GM12865 (cell line): Measurements from ENCODE around the gene HOXB9.

ENCODE experiments used
- DNase-seq: peaks from one replicate; pipeline ENCODE4 v3.0.0; 2010; ENCODE audit warnings: low read depth
- H3K4me3 ChIP-seq: 2 replicates; pipeline ENCODE4 v1.5.1; 2011; ENCODE audit warnings: mild to moderate bottlenecking, low read depth, low read length, control low read depth
- TF ChIP-seq, protein P1 (sequence below): IDR thresholded peaks from 2 replicates; pipeline ENCODE4 v1.5.1; 2011; ENCODE audit warnings: low read length, control low read depth, low read depth, inconsistent platforms; ENCODE audit not compliant: insufficient read depth; ENCODE audit errors: missing control alignments

The HOXB9 gene

DNA sequence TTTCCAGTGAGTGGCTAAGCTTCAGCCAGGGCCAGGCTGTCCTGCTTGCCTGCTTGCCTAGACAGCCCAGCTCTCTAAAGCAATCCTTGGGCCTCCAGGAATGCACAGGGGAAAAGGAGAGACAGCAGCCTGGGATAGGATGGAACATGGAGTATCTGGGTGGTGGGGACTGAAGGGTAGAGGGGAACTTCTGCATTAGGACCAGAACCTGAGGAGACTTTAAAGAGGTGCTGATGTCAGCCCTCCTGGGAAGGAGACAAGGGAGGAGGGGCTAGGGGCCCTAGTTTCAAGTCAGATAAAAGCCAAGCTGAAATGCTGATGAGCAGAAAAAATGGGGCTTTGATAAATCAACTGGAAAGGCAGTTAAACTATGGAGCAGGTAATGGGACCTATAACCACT lies 17.1 kb downstream of the HOXB9 start:
- TF ChIP-seq, protein P1, sequence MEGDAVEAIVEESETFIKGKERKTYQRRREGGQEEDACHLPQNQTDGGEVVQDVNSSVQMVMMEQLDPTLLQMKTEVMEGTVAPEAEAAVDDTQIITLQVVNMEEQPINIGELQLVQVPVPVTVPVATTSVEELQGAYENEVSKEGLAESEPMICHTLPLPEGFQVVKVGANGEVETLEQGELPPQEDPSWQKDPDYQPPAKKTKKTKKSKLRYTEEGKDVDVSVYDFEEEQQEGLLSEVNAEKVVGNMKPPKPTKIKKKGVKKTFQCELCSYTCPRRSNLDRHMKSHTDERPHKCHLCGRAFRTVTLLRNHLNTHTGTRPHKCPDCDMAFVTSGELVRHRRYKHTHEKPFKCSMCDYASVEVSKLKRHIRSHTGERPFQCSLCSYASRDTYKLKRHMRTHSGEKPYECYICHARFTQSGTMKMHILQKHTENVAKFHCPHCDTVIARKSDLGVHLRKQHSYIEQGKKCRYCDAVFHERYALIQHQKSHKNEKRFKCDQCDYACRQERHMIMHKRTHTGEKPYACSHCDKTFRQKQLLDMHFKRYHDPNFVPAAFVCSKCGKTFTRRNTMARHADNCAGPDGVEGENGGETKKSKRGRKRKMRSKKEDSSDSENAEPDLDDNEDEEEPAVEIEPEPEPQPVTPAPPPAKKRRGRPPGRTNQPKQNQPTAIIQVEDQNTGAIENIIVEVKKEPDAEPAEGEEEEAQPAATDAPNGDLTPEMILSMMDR, result no peak
- no peak overlapping the region for H3K4me3 ChIP-seq
- DNase-seq, result no peak

DNA sequence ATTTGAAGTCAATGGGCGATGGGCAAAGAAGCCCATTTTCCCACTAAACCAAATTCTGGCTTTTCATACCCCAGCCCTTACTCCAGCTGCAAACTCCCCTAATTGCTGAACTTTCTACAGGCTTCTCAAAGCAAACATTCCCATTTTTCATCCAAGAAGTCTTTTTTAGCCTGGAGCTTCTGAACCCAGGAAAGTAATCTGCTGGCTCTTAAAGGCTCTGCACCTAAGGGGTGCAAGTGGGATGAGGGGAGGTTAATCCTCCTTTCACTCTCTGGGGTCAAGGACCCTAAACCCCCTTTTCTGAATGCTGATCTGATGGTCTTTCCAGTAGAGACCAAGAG lies 17.7 kb downstream of the HOXB9 start:
- no peak overlapping the region for H3K4me3 ChIP-seq
- TF ChIP-seq, protein P1, result no peak
- DNase-seq, result no peak

DNA sequence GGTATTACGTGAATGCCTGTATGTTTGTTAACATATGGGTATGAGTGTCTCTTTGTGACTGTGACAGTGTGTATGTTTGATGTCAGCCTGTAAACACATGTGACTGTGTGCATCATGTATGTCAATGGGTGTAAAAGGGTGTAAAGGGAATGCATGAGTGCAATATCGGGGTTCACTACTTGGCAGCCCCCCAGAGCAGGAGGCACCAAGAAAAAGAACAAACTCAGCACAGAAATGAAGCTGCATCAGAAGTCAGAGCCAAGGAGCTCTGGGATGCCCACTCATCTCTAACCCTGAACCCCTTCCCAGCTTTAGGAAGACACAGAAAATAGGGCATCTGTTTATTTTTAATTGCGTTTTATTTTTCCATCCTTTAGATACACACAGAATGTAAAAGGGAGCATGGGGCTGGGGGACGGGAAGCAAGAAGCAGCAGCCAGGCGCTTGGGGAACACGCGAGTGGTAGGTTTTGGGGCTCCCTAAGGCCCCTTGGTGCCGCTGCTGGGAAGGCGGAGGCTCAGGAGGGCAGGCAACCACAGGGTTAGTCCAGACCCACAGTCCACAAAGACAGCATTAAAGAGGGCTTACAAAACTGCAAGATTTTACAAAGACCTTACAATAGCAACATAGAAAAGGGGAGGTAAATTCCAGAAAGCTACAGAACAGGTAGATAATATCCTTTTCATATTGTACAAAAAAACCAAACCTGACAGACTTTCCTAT lies 19.1 kb downstream of the HOXB9 start:
- DNase-seq, result no peak
- H3K4me3 ChIP-seq, result no peak overlapping the region
- TF ChIP-seq, protein P1, result no peak

DNA sequence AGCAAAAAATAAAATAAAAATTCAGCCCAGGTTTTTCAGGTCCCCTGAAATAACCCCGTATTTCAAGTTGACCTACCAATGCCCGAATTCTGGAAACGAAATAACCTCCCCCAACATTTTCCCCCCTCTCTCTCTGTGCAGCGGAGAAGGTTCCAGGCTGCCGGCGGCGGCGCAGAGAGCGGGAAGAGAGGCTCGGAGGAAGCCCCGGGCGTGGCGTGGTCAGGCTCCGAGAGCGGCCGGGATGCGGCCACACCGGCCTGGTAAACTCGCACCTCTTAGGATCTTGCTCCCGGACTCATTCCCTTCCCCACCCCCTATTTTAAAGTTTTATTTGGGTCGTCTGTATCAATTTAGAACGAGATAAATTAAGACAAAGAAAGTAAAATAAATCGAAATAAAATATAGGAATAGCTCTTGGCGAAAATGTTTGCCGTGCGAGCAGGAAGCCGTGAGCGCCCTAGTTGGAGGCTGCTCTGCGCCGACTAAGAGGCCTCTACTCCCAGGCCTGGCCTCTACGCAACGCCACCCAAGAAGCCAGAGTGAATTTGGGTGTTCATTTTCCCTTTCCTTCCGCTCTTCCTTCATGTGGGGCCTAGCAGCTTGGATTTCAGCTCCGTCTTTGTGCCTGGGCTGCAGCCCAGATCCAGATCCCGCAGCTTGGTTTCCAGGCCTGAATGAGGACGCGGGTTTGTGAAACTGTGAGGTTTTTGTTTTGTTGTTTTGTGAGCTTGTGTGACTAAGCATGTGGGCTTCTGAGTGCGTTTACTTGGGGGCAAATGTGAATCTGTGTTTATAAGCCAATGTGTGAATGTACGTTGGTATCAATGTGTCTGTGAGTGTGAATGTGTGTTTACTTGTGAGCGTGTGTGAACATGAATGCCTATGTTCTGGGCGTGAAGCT lies 19.9 kb downstream of the HOXB9 start:
- TF ChIP-seq, protein P1, result no peak
- no peak for DNase-seq
- H3K4me3 ChIP-seq, result no peak overlapping the region

DNA sequence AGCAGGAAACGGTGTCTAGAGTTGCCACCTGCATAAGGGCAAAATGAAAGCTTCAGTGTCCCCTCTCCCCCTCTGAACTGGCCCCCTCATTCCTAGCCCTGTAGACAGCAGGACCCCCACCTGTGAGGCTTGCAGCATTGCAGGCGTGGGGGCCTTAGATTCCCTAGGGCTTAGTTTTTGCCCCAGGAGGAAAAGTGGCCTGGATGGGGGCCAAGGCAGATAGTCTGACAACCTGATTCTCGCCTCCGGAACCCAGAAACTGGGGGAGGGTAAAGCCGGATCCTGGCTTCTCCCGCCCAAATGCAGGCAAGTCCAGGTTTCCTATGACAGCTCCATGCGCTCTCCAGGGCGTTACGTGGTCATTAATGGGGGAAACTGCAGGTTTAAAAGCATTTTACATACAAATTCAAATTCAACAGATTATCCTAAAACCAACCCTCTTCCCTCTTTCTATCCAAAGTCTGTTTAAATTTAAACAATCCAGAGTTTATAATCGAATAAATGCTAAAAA lies 20.7 kb downstream of the HOXB9 start:
- TF ChIP-seq, protein P1, result no peak
- no peak for DNase-seq
- H3K4me3 ChIP-seq, result no peak overlapping the region

DNA sequence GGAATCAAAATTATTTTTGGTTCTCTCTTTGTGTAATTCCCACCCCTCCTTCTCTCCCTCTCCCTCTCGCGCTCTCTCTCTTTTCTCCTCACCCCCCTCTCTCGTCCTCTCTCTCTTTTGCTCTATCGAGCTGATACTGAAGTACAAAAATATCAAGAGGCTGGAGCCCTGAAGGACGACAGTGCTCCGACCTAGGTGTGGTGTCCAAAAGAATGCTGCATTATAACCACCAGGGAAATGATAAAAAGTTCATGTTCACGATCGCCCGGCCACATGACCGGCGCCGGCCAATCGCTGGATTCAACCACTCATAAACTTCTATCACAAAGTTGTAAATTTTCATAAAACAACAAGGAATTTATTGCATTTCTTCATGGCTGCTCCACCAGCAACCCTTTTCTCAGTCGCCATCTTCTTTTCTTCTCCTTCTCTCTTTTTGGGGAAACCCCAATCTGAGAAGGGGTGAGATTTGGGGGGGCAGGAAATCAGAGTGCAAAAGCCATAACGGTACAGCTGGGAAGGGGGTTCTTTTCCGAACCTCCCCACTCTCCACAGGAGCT lies 21.3 kb downstream of the HOXB9 start, which contains the start of gene HOXB6:
Gene HOXB6, minus strand, starts transcription at position 217 of the 560 bp plus-strand sequence. CDS start 6,836 bp downstream, outside the sequence.
- no peak for DNase-seq
- no peak within 1 kb of the TSS for H3K4me3 ChIP-seq
- TF ChIP-seq, protein P1, result no peak
